Muscle layer of duodenum (tissue), 2 donors: ENCODE data around the gene SHISA9.

ENCODE experiments used
- H3K27ac ChIP-seq: one replicate; pipeline ENCODE4 v1.7.0; 2013; ENCODE audit warnings: mild to moderate bottlenecking, low read length
- H3K27me3 ChIP-seq: one replicate; pipeline ENCODE4 v1.7.0; 2013; ENCODE audit warnings: low read depth, mild to moderate bottlenecking, control low read depth, low read length
- H3K36me3 ChIP-seq, 2 donors: one replicate each; pipeline ENCODE4 v1.7.0; 2013; ENCODE audit warnings: low read length in 2 of 2, control low read depth in 1 of 2, mild to moderate bottlenecking in 1 of 2; ENCODE audit not compliant: insufficient read depth in 2 of 2, control insufficient read depth in 1 of 2
- H3K4me1 ChIP-seq, 2 donors: one replicate each; pipeline ENCODE4 v1.7.0; 2013; ENCODE audit warnings: low read length in 2 of 2, mild to moderate bottlenecking in 2 of 2, control low read depth in 1 of 2, moderate library complexity in 1 of 2; ENCODE audit not compliant: insufficient read depth in 2 of 2, control insufficient read depth in 1 of 2
- H3K4me3 ChIP-seq, 2 donors: one replicate each; pipeline ENCODE4 v1.7.0; 2013; ENCODE audit warnings: low read length in 2 of 2, low read depth in 1 of 2, mild to moderate bottlenecking in 1 of 2
- H3K9me3 ChIP-seq, 2 donors: one replicate each; pipeline ENCODE4 v1.7.0; 2013; ENCODE audit warnings: low read length in 2 of 2, control low read depth in 1 of 2, mild to moderate bottlenecking in 1 of 2; ENCODE audit not compliant: control insufficient read depth in 1 of 2
- donor health status: healthy.

Gene SHISA9

GRCh38 chr16:12876778-12877177 is 24.6 kb upstream of the SHISA9 start:
- Histone ChIP-seq H3K4me1 (no peaks in the 10 kb centered on the region), H3K4me3 (no peak overlapping the region), H3K27ac (no peak overlapping the region), H3K27me3 (no peaks in the 10 kb centered on the region), H3K36me3 (no peaks in the 10 kb centered on the region), H3K9me3 (no peaks in the 10 kb centered on the region)

- Histone ChIP-seq H3K9me3 (no peaks in the 10 kb centered on the region), H3K27me3 (no peaks in the 10 kb centered on the region), H3K4me3 (no peak overlapping the region), H3K4me1 (no peaks in the 10 kb centered on the region), H3K36me3 (no peaks in the 10 kb centered on the region), H3K27ac (no peak overlapping the region)
Measured at GRCh38 chr16:12878973-12879372, 22.4 kb upstream of the SHISA9 start.

- no peaks in the 10 kb centered on the region for H3K4me1 ChIP-seq
- H3K4me3 ChIP-seq = no peak overlapping the region
- no peak overlapping the region for H3K27ac ChIP-seq
- no peaks in the 10 kb centered on the region for H3K27me3 ChIP-seq
- H3K9me3 ChIP-seq = no peaks in the 10 kb centered on the region
- H3K36me3 ChIP-seq = no peaks in the 10 kb centered on the region
Measured at GRCh38 chr16:12879812-12880211, 21.6 kb upstream of the SHISA9 start.

DNA sequence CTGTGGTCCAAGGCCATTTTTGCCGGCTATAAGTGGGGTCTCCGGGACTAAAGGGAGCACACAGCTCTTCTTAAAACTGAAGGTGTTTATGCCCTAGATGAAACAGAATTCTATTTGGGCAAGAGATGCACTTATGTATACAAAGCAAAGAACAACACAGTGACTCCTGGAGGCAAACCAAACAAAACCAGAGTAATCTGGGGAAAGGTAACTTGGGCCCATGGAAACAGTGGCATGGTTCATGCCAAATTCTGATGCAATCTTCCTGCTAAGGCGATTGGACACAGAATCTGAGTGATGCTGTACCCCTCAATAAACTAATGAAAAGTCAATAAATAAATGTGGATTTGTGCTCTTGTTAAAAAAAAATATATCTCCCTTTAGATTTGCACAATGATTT is 20.2 kb upstream of the SHISA9 start:
- H3K27ac ChIP-seq = no peak overlapping the region

GRCh38 chr16:12881740-12882139 is 19.7 kb upstream of the SHISA9 start:
- Histone ChIP-seq H3K27ac (no peak overlapping the region), H3K4me3 (no peak overlapping the region)

More for the DNA sequence above, 20.2 kb upstream of the SHISA9 start:
- no peaks in the 10 kb centered on the region for H3K9me3 ChIP-seq
- H3K4me1 ChIP-seq = no peaks in the 10 kb centered on the region
- H3K4me3 ChIP-seq = no peak overlapping the region
- H3K27me3 ChIP-seq = no peaks in the 10 kb centered on the region
- no peaks in the 10 kb centered on the region for H3K36me3 ChIP-seq

GRCh38 chr16:12885742-12886141 is 15.7 kb upstream of the SHISA9 start:
- H3K4me1 ChIP-seq = no peaks in the 10 kb centered on the region
- H3K36me3 ChIP-seq = no peaks in the 10 kb centered on the region
- H3K4me3 ChIP-seq = no peak overlapping the region
- no peak overlapping the region for H3K27ac ChIP-seq
- no peaks in the 10 kb centered on the region for H3K27me3 ChIP-seq
- H3K9me3 ChIP-seq = no peaks in the 10 kb centered on the region

More at GRCh38 chr16:12881740-12882139, 19.7 kb upstream of the SHISA9 start:
- H3K36me3 ChIP-seq = no peaks in the 10 kb centered on the region
- no peaks in the 10 kb centered on the region for H3K4me1 ChIP-seq
- no peaks in the 10 kb centered on the region for H3K27me3 ChIP-seq
- no peaks in the 10 kb centered on the region for H3K9me3 ChIP-seq

DNA sequence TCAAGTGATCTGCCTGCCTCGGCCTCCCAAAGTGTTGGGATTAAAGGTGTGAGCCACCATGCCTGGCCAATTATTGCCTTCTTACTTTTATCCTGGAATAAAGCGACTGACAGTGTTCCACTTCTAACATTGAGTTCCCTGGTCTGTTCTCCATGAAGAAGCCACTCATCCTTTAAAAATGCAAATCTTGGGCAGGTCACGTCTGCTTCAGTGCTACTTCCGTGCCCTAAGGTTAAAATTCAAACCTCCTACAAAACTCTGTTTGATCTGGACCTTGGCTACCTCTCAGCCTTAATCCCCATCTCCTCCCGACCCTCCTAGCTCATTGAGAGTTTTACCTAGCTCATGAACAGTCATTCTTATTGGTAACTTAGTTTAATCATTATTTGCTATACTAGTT is 9.6 kb upstream of the SHISA9 start:
- Histone ChIP-seq H3K9me3 (no peaks in the 10 kb centered on the region), H3K27me3 (no peaks in the 10 kb centered on the region), H3K27ac (no peak overlapping the region), H3K36me3 (no peaks in the 10 kb centered on the region), H3K4me1 (no peaks in the 10 kb centered on the region), H3K4me3 (no peak overlapping the region)

DNA sequence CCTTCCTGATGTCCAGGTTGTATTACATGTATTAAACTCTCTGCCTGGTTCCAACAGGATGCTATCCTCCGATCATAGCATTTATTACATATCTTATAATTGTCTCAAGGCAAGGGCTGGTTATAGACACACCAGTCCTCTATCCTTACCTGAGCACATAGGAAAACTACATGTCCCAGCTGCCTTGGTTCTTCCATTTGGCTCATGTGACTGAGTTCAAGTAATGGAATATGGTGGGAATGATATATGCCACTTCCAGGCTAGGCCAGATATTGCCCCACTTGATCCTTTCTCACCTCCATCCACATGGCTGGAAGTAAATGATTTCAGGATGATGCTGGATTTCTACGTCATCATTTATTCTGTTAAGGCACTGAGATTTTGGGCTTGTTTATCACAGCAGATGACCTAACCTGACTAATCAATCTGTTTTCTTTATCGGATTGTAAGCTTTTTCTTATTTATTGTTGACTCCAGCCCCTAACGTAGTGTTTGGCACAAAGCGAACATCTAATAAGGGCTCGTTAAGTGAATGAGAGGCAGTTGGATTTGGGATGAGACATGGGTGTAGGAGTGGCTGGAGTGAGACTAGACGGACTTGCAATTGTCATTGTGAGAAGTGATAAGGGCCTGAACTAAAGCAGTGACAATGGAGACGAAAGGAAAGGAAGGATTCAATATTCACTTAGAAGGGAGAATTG is 8.2 kb upstream of the SHISA9 start:
- Histone ChIP-seq H3K27me3 (no peaks in the 10 kb centered on the region), H3K27ac (no peak overlapping the region), H3K4me1 (no peaks in the 10 kb centered on the region), H3K9me3 (no peaks in the 10 kb centered on the region), H3K4me3 (no peak overlapping the region), H3K36me3 (no peaks in the 10 kb centered on the region)

- peaks cover 0 to 4% of the 10 kb centered on the region in 2 donors for H3K4me1 ChIP-seq
- no peak overlapping the region for H3K27ac ChIP-seq
- no peaks in the 10 kb centered on the region for H3K27me3 ChIP-seq
- no peaks in the 10 kb centered on the region for H3K36me3 ChIP-seq
- H3K4me3 ChIP-seq = no peak overlapping the region
- no peaks in the 10 kb centered on the region for H3K9me3 ChIP-seq
Measured at GRCh38 chr16:12896562-12896961, 4.8 kb upstream of the SHISA9 start.

DNA sequence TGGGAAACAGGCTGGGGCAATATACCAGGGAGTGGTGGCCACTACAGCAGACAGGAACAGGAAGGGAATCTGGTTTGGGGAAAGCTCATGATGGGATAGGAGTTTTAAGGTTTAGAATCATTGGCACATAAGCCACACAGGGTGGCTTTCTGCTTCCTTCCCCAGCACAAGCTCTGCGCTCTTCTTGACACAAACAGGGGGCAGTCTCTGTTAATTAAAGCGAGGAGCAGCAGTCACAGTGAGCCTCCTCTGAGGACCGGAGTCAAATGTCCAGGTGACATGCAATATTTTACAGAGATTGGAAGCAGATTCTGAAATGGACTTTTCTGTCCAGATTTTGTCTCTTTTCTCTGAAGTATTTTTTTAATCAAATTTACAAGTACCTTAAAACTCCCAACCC is 2.8 kb upstream of the SHISA9 start:
- peaks cover 13% of the 10 kb centered on the region for H3K27me3 ChIP-seq
- H3K27ac ChIP-seq = no peak overlapping the region
- H3K4me3 ChIP-seq = no peak overlapping the region
- no peaks in the 10 kb centered on the region for H3K36me3 ChIP-seq
- H3K9me3 ChIP-seq = no peaks in the 10 kb centered on the region
- H3K4me1 ChIP-seq = peaks cover 0 to 22% of the 10 kb centered on the region in 2 donors

DNA sequence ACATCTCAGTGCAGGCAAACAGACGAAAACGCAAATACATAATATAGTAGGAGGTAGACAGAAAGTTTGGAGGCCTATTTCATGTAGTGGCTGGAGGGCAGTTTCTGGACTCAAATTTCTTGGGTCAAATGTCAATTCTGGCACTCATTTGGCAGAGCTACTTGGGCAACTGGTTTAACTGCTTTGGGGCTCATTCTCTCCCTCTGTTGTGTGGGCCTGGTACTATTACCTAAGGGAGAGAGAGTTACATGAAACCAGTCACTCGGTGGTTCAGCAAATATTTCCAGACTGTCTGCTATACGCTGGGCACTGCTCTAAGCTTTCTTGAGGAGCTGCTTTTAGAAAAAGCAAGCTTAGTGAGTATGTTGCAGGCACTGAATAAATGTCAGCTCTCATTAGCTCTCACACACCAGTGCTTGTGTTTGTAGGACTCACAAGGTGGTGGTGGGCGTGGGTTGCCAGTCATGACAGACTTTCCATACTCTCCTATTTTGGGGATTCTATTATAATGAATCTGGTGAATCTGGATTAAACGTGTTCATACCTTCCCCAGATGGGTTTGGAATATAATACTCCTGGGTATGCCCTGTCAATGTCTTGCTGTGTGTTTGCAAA is 1.8 kb upstream of the SHISA9 start:
- Histone ChIP-seq H3K4me1 (peaks cover 0 to 28% of the 10 kb centered on the region in 2 donors), H3K27me3 (peaks cover 23% of the 10 kb centered on the region), H3K27ac (no peak overlapping the region), H3K36me3 (no peaks in the 10 kb centered on the region), H3K4me3 (no peak overlapping the region), H3K9me3 (no peaks in the 10 kb centered on the region)

DNA sequence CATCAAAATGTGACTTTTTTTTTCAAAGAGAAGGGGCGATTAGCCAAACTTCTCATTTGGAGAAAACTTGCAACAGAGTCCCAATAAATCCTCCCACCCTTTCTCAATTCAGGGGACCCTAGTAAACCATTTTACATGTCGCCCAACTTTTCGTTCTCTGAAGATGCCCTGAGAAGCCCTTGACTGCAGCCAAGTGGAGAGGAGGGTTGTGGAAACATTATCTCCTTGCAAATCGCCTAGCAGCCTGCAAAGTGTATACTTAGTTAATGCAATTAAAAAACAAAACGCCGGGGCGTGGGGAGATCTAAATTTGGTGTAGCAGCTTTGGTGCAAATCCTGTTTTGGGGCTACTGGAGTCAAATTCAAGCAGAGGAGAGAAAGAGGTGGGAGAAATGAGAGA is 1.2 kb upstream of the SHISA9 start:
- Histone ChIP-seq H3K4me3 (peak overlapping the region in 1 of 2 donors; percentile 37), H3K4me1 (peaks cover 0 to 28% of the 10 kb centered on the region in 2 donors), H3K9me3 (no peaks in the 10 kb centered on the region), H3K27me3 (peaks cover 23% of the 10 kb centered on the region), H3K36me3 (no peaks in the 10 kb centered on the region), H3K27ac (no peak overlapping the region)
